IMR-90 (cell line): Measurements from ENCODE around the gene WDR70. TPM values are rescaled to one million over a fixed set of nuclear protein-coding genes. Genes with fewer than 3 reads are reported as not detected.
A peak's percentile ranks its signal among the peaks of the same experiment; 100 is the strongest.

Experiments used
- ATAC-seq: fragments of 200-7000 bp; cut with Tn5 transposase; 2 replicates; pipeline ENCODE4 v1.9.1; 2020; ENCODE audit warnings: low read depth, mild to moderate bottlenecking, moderate library complexity
- BruUV-seq: library from RNA; stranded (reverse); fragments of 400-500 nt; replicated peaks from 2 replicates; lab custom pipeline; 2021; lab: Mats Ljungman, UMichigan
- CTCF ChIA-PET: fragments of 300-600 bp; formaldehyde crosslinking; extraction: SDS; loops from one replicate; lab custom pipeline; 2021; ENCODE audit warnings: antibody characterized with exemption; lab: Yijun Ruan, JAX
- POLR2A ChIA-PET: fragments of 300-600 bp; sonication (Branson Sonifier 250); formaldehyde crosslinking; loops from one replicate; lab custom pipeline; 2022; ENCODE audit warnings: antibody characterized with exemption; ENCODE audit not compliant: unreplicated experiment; lab: Charles Lee
- DNase-seq: peaks from one replicate; pipeline ENCODE4 v3.0.0; 2013
- H2AFZ ChIP-seq: replicated peaks from 2 replicates; pipeline ENCODE3; 2013; ENCODE audit warnings: low read length, mild to moderate bottlenecking; ENCODE audit not compliant: poor library complexity
- H2AK5ac ChIP-seq: 2 replicates; pipeline ENCODE4 v1.6.1; 2013; ENCODE audit warnings: low read depth, low read length, inconsistent platforms
- H2AK9ac ChIP-seq: replicated peaks from 2 replicates; pipeline ENCODE3; 2013; ENCODE audit warnings: mild to moderate bottlenecking, low read depth, low read length, moderate library complexity; ENCODE audit not compliant: poor library complexity
- H2BK120ac ChIP-seq: 2 replicates; pipeline ENCODE4 v1.6.1; 2013; ENCODE audit warnings: low read depth, low read length, inconsistent platforms
- H2BK15ac ChIP-seq: 3 replicates; pipeline ENCODE4 v1.6.1; 2013; ENCODE audit warnings: low read depth, low read length, inconsistent platforms
- H2BK20ac ChIP-seq: 2 replicates; pipeline ENCODE4 v1.6.1; 2013; ENCODE audit warnings: low read depth, mild to moderate bottlenecking, inconsistent platforms, low read length, moderate library complexity
- H2BK5ac ChIP-seq: 2 replicates; pipeline ENCODE4 v1.6.1; 2013; ENCODE audit warnings: mild to moderate bottlenecking, low read depth, low read length, inconsistent platforms; ENCODE audit not compliant: poor library complexity, severe bottlenecking
- H3K14ac ChIP-seq: replicated peaks from 2 replicates; pipeline ENCODE4 v1.6.1; 2013; ENCODE audit warnings: low read depth, low read length, inconsistent platforms
- H3K18ac ChIP-seq: 2 replicates; pipeline ENCODE4 v1.6.1; 2013; ENCODE audit warnings: low read depth, low read length, control low read depth
- H3K23ac ChIP-seq: 2 replicates; pipeline ENCODE4 v1.6.1; 2013; ENCODE audit warnings: low read depth, low read length, inconsistent platforms
- H3K27ac ChIP-seq: 2 replicates; pipeline ENCODE4 v1.5.1; 2013; ENCODE audit warnings: mild to moderate bottlenecking, control low read depth, low read length; ENCODE audit not compliant: insufficient read depth
- H3K27me3 ChIP-seq: 2 replicates; pipeline ENCODE4 v1.6.1; 2013; ENCODE audit warnings: low read length; ENCODE audit not compliant: control insufficient read depth, insufficient read depth
- H3K36me3 ChIP-seq: 2 replicates; pipeline ENCODE4 v1.6.1; 2013; ENCODE audit warnings: low read length, mixed read lengths; ENCODE audit not compliant: control insufficient read depth, insufficient read depth
- H3K4ac ChIP-seq: 2 replicates; pipeline ENCODE4 v1.6.1; 2013; ENCODE audit warnings: low read depth, low read length, inconsistent platforms
- H3K4me1 ChIP-seq: 2 replicates; pipeline ENCODE4 v1.6.1; 2013; ENCODE audit warnings: low read length, mixed read lengths; ENCODE audit not compliant: control insufficient read depth, insufficient read depth
- H3K4me2 ChIP-seq: 2 replicates; pipeline ENCODE4 v1.6.1; 2013; ENCODE audit warnings: low read depth, mild to moderate bottlenecking, control low read depth, low read length, moderate library complexity
- H3K4me3 ChIP-seq: 2 replicates; pipeline ENCODE4 v1.5.1; 2013; ENCODE audit warnings: low read depth, mild to moderate bottlenecking, control low read depth, low read length, moderate library complexity; ENCODE audit not compliant: insufficient read depth
- H3K56ac ChIP-seq: 2 replicates; pipeline ENCODE4 v1.6.1; 2013; ENCODE audit warnings: low read length, inconsistent platforms; ENCODE audit not compliant: insufficient read depth; ENCODE audit errors: extremely low read depth
- H3K79me1 ChIP-seq, 2 experiments: 2 replicates each; pipeline ENCODE4 v1.6.1; 2013; ENCODE audit warnings: low read length in 2 of 2, inconsistent platforms in 1 of 2, low read depth in 1 of 2
- H3K9ac ChIP-seq: 2 replicates; pipeline ENCODE4 v1.6.1; 2013; ENCODE audit warnings: low read depth, low read length, control low read depth
- H3K9me1 ChIP-seq: 2 replicates; pipeline ENCODE4 v1.6.1; 2013; ENCODE audit warnings: low read length, inconsistent platforms; ENCODE audit not compliant: insufficient read depth
- H3K9me3 ChIP-seq: 2 replicates; pipeline ENCODE4 v1.6.1; 2013; ENCODE audit warnings: low read length; ENCODE audit not compliant: control insufficient read depth, insufficient read depth
- H4K20me1 ChIP-seq: 2 replicates; pipeline ENCODE4 v1.6.1; 2013; ENCODE audit warnings: low read length, inconsistent platforms; ENCODE audit not compliant: insufficient read depth
- H4K5ac ChIP-seq: 2 replicates; pipeline ENCODE4 v1.6.1; 2013; ENCODE audit warnings: mild to moderate bottlenecking, low read depth, low read length, control low read depth
- H4K8ac ChIP-seq, 2 experiments: 2 replicates each; pipeline ENCODE4 v1.6.1; 2013; ENCODE audit warnings: low read depth in 2 of 2, low read length in 2 of 2, control low read depth in 1 of 2, inconsistent platforms in 1 of 2
- H4K91ac ChIP-seq: 2 replicates; pipeline ENCODE4 v1.6.1; 2013; ENCODE audit warnings: low read depth, low read length, inconsistent platforms; ENCODE audit not compliant: insufficient read depth
- BHLHE40 ChIP-seq: fragments of 150-350 bp; IDR thresholded peaks from 2 replicates; pipeline ENCODE4 v1.6.1; 2016; ENCODE audit warnings: mild to moderate bottlenecking, low read depth, low read length
- CEBPB ChIP-seq: IDR thresholded peaks from 2 replicates; pipeline ENCODE4 v1.6.1; 2012; ENCODE audit warnings: low read depth, low read length, improper control_type of control experiment
- CHD1 ChIP-seq: IDR thresholded peaks from 2 replicates; pipeline ENCODE4 v1.6.1; 2012; ENCODE audit warnings: low read depth, low read length, improper control_type of control experiment
- CTCF ChIP-seq: conservative IDR thresholded peaks from 2 replicates; pipeline ENCODE4 v1.5.1; 2012; ENCODE audit warnings: mild to moderate bottlenecking, low read depth, low read length, improper control_type of control experiment
- ELK1 ChIP-seq: fragments of 150-350 bp; IDR thresholded peaks from 2 replicates; pipeline ENCODE4 v1.6.1; 2016; ENCODE audit warnings: low read depth, mild to moderate bottlenecking, low read length, moderate library complexity, borderline replicate concordance
- FOS ChIP-seq: fragments of 150-350 bp; IDR thresholded peaks from 2 replicates; pipeline ENCODE4 v1.6.1; 2016; ENCODE audit warnings: low read depth, low read length
- MAFK ChIP-seq: IDR thresholded peaks from 2 replicates; pipeline ENCODE4 v1.6.1; 2012; ENCODE audit warnings: low read depth, low read length, improper control_type of control experiment
- MXI1 ChIP-seq: IDR thresholded peaks from 2 replicates; pipeline ENCODE4 v1.6.1; 2012; ENCODE audit warnings: low read depth, mild to moderate bottlenecking, low read length, moderate library complexity, borderline replicate concordance
- NFE2L2 ChIP-seq: fragments of 150-350 bp; IDR thresholded peaks from 2 replicates; pipeline ENCODE4 v1.6.1; 2016; ENCODE audit warnings: low read depth, mild to moderate bottlenecking, low read length
- RAD21 ChIP-seq: IDR thresholded peaks from 2 replicates; pipeline ENCODE4 v1.6.1; 2012; ENCODE audit warnings: low read length, improper control_type of control experiment
- RCOR1 ChIP-seq: IDR thresholded peaks from 2 replicates; pipeline ENCODE4 v1.6.1; 2012; ENCODE audit warnings: mild to moderate bottlenecking, low read length, improper control_type of control experiment; ENCODE audit not compliant: insufficient replicate concordance
- RFX5 ChIP-seq: IDR thresholded peaks from 2 replicates; pipeline ENCODE4 v1.8.0; 2012; ENCODE audit warnings: low read depth, mild to moderate bottlenecking, low read length, moderate library complexity
- SMC3 ChIP-seq: fragments of 150-350 bp; IDR thresholded peaks from 2 replicates; pipeline ENCODE4 v1.6.1; 2016; ENCODE audit warnings: low read depth, mild to moderate bottlenecking, antibody characterized with exemption, low read length, moderate library complexity
- USF2 ChIP-seq: fragments of 150-350 bp; IDR thresholded peaks from 2 replicates; pipeline ENCODE4 v1.6.1; 2017; ENCODE audit warnings: mild to moderate bottlenecking, antibody characterized with exemption, low read length, low read depth
- dilution Hi-C: fragments of 300-500 bp; cut with HindIII; formaldehyde crosslinking; loops from one replicate; pipeline ENCODE4 v1.14.3; 2018; ENCODE audit warnings: low sequenced_read_pairs; ENCODE audit not compliant: unreplicated experiment
- in situ Hi-C: fragments of 300-500 bp; cut with MboI; formaldehyde crosslinking; loops from 3 replicates; pipeline ENCODE4 v1.14.3; 2019; ENCODE audit warnings: low sequenced_read_pairs, inconsistent platforms, mixed read lengths
- intact Hi-C: fragments of 100-400 bp; cut with micrococcal nuclease; formaldehyde crosslinking; loops from 2 replicates; pipeline ENCODE4 v1.10.0; 2022
- polyA plus RNA-seq, 3 experiments: library from polyadenylated mRNA; depleted of rRNA; stranded (reverse); fragments of >200 nt; gene quantifications; 2 replicates each; pipeline ENCODE4 v1.2.3, GENCODE V29; 2012; ENCODE audit warnings: low replicate concordance in 1 of 3
- total RNA-seq: library from RNA; depleted of rRNA; stranded (reverse); fragments of >200 nt; gene quantifications from 2 replicates; pipeline ENCODE4 v1.2.3, GENCODE V29; 2012

WDR70 gene
- total and polyA plus RNA-seq, 2 of the 4 experiments (the other 2 are of a cell fraction), result 16.7 to 29.9 TPM

- no peak overlapping the region for H4K91ac ChIP-seq
- no peaks in the 10 kb centered on the region for H3K9me1 ChIP-seq
- no peaks in the 10 kb centered on the region for H3K9me3 ChIP-seq
- ChIA-PET CTCF (interaction anchor here (0.5 kb wide), 1 partner anchor 168 kb away, joined by 4 read pairs; no protein-coding TSS in a partner anchor), POLR2A (no interaction called here)
- no peak overlapping the region for H2AFZ ChIP-seq
- no peak overlapping the region for H3K23ac ChIP-seq
- H2BK120ac ChIP-seq, result no peak overlapping the region
- H3K27ac ChIP-seq, result no peak overlapping the region
- H3K18ac ChIP-seq, result no peak overlapping the region
- H3K4me3 ChIP-seq, result no peak overlapping the region
- peaks cover 9 to 13% of the 10 kb centered on the region in 2 experiments for H3K79me1 ChIP-seq
- H2BK20ac ChIP-seq, result no peak overlapping the region
- TF ChIP-seq FOS, result no peak
- TF ChIP-seq USF2, result no peak
- TF ChIP-seq BHLHE40, result no peak
- TF ChIP-seq CTCF, result no peak
- TF ChIP-seq SMC3, result no peak
- TF ChIP-seq RCOR1, result no peak
- no peak for TF ChIP-seq MAFK
- no peak for TF ChIP-seq ELK1
- TF ChIP-seq RAD21, result no peak
- TF ChIP-seq MXI1, result no peak
- TF ChIP-seq CHD1, result no peak
- no peak for TF ChIP-seq NFE2L2
- TF ChIP-seq RFX5, result no peak
- TF ChIP-seq CEBPB, result no peak
- dilution Hi-C loops, result no loop called here
- no peak overlapping the region for H2AK9ac ChIP-seq
- H3K4me2 ChIP-seq, result no peak overlapping the region
- no peaks in the 10 kb centered on the region for H3K27me3 ChIP-seq
- H4K20me1 ChIP-seq, result no peaks in the 10 kb centered on the region
- ATAC-seq, result peak; percentile 82
- H3K9ac ChIP-seq, result no peak overlapping the region
- intact Hi-C loops, result no loop called here
- BruUV-seq, result no TSS peak
- no peak overlapping the region for H2AK5ac ChIP-seq
- H2BK5ac ChIP-seq, result no peak overlapping the region
- H3K4ac ChIP-seq, result no peak overlapping the region
- DNase-seq, result peak; percentile 62
- H3K56ac ChIP-seq, result no peak overlapping the region
- no peak overlapping the region for H4K8ac ChIP-seq
- H4K5ac ChIP-seq, result no peak overlapping the region
- H3K14ac ChIP-seq, result no peak overlapping the region
- no peak overlapping the region for H2BK15ac ChIP-seq
- no peaks in the 10 kb centered on the region for H3K36me3 ChIP-seq
- in situ Hi-C loops, result no loop called here
- peaks cover 7% of the 10 kb centered on the region for H3K4me1 ChIP-seq
Observed at GRCh38 chr5:37435261-37435660, 56.1 kb downstream of the WDR70 start.
